Mammary epithelial cell (primary cell): ENCODE results near the gene DDR2.

Experiments used
- EZH2 ChIP-seq: IDR thresholded peaks from 2 replicates; pipeline ENCODE4 v1.6.1; 2012; ENCODE audit warnings: low read length, inconsistent platforms, borderline replicate concordance
- TF ChIP-seq, protein P1 (sequence below), 2 donors: IDR thresholded peaks in 1 of 2; conservative IDR thresholded peaks in 1 of 2; 2 replicates each; pipeline ENCODE4 v1.5.1; 2011 to 2012; ENCODE audit warnings: inconsistent platforms in 2 of 2, low read length in 2 of 2, mild to moderate bottlenecking in 2 of 2, control low read depth in 1 of 2, low read depth in 1 of 2; ENCODE audit not compliant: insufficient read depth in 1 of 2; ENCODE audit errors: extremely low read depth in 1 of 2

DNA sequence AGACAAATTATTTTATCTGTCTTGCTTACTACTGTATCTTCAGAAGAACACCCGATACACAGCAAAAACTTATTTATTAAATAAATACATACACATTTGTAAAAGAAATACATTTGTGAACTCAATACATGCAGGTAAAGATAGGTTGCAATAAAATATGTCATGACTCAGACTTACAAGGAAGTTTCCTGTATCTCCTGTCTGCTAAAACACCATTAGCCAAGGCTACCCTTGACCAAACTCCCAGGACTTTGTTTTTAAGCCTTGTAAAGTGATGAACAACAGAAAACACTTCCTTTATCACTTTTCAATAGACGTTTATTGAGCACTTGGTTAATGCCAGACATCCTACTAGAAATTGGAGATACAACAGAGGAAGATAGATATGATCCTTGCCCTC lies 101.8 kb downstream of the DDR2 start:
- TF ChIP-seq, protein P1, sequence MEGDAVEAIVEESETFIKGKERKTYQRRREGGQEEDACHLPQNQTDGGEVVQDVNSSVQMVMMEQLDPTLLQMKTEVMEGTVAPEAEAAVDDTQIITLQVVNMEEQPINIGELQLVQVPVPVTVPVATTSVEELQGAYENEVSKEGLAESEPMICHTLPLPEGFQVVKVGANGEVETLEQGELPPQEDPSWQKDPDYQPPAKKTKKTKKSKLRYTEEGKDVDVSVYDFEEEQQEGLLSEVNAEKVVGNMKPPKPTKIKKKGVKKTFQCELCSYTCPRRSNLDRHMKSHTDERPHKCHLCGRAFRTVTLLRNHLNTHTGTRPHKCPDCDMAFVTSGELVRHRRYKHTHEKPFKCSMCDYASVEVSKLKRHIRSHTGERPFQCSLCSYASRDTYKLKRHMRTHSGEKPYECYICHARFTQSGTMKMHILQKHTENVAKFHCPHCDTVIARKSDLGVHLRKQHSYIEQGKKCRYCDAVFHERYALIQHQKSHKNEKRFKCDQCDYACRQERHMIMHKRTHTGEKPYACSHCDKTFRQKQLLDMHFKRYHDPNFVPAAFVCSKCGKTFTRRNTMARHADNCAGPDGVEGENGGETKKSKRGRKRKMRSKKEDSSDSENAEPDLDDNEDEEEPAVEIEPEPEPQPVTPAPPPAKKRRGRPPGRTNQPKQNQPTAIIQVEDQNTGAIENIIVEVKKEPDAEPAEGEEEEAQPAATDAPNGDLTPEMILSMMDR (conservative IDR thresholded peaks at IDR 0.05 in 1 of 2, IDR thresholded peaks at IDR 0.05 in 1 of 2; ENCODE audit: extremely low read depth in 1 of 2, insufficient read depth in 1 of 2, low read depth in 1 of 2, low read length in 2 of 2) = no peak
- TF ChIP-seq EZH2 = no peak
